Hepatocyte (in vitro differentiated cells): ENCODE results near the gene ARIH2. TPM values are rescaled to one million over a fixed set of nuclear protein-coding genes. Genes with fewer than 3 reads are reported as not detected.

Experiments used
- DNase-seq: peaks from one replicate; pipeline ENCODE4 v3.0.0-alpha.2; 2016; ENCODE audit warnings: low spot score
- H2AFZ ChIP-seq: fragments of 200-600 bp; sonication (generic); 2 replicates; pipeline ENCODE4 v1.6.0; 2016; ENCODE audit warnings: antibody characterized with exemption, mild to moderate bottlenecking
- H3K27ac ChIP-seq: fragments of 200-600 bp; sonication (generic); 2 replicates; pipeline ENCODE4 v1.5.1; 2016; ENCODE audit warnings: mild to moderate bottlenecking
- H3K27me3 ChIP-seq: fragments of 200-600 bp; sonication (generic); 2 replicates; pipeline ENCODE4 v1.6.1; 2016
- H3K36me3 ChIP-seq: fragments of 200-600 bp; sonication (generic); replicated peaks from 2 replicates; pipeline ENCODE4 v1.5.1; 2016; ENCODE audit warnings: low read depth; ENCODE audit not compliant: insufficient read depth
- H3K4me1 ChIP-seq: fragments of 200-600 bp; sonication (generic); 2 replicates; pipeline ENCODE4 v1.5.1; 2016; ENCODE audit warnings: mild to moderate bottlenecking, moderate library complexity; ENCODE audit not compliant: insufficient read depth
- H3K4me2 ChIP-seq: fragments of 200-600 bp; sonication (generic); 2 replicates; pipeline ENCODE4 v1.6.0; 2016
- H3K4me3 ChIP-seq: fragments of 200-600 bp; sonication (generic); 2 replicates; pipeline ENCODE4 v1.5.1; 2016; ENCODE audit warnings: mild to moderate bottlenecking
- H3K79me2 ChIP-seq: fragments of 200-600 bp; sonication (generic); 2 replicates; pipeline ENCODE4 v1.6.0; 2017; ENCODE audit warnings: mild to moderate bottlenecking
- H3K9me2 ChIP-seq: fragments of 200-600 bp; sonication (generic); replicated peaks from 2 replicates; pipeline ENCODE4 v1.6.0; 2017; ENCODE audit warnings: mild to moderate bottlenecking; ENCODE audit not compliant: insufficient read depth
- H3K9me3 ChIP-seq: fragments of 200-600 bp; sonication (generic); 2 replicates; pipeline ENCODE4 v1.5.1; 2016; ENCODE audit warnings: low read depth, mild to moderate bottlenecking
- H4K20me1 ChIP-seq: fragments of 200-600 bp; sonication (generic); 2 replicates; pipeline ENCODE4 v1.6.0; 2016; ENCODE audit warnings: mild to moderate bottlenecking; ENCODE audit not compliant: insufficient read depth, poor library complexity, severe bottlenecking
- EZH2 ChIP-seq: fragments of 200-600 bp; sonication (generic); IDR thresholded peaks from 2 replicates; pipeline ENCODE4 v1.6.1; 2016; ENCODE audit warnings: antibody characterized with exemption, mild to moderate bottlenecking, borderline replicate concordance
- EZH2phosphoT487 ChIP-seq: fragments of 200-600 bp; sonication (generic); IDR thresholded peaks from one replicate; pipeline ENCODE4 v1.6.1; 2018; ENCODE audit warnings: antibody characterized with exemption, mild to moderate bottlenecking, low read depth, moderate library complexity; ENCODE audit not compliant: unreplicated experiment, severe bottlenecking
- WGBS: methylation state at CpG from one replicate; pipeline ENCODE4 v1.1.6; 2016; ENCODE audit warnings: low lambda C conversion rate; ENCODE audit errors: missing lambda C conversion rate; 5-methylcytosine and 5-hydroxymethylcytosine counted together
- polyA plus RNA-seq: library from polyadenylated mRNA; unstranded; fragments of >200 nt; fragmentation: Nextera tagmentation; extraction: Ambion mirVana; gene quantifications from 2 replicates; pipeline ENCODE4 v1.2.1, GENCODE V29; 2016
- total RNA-seq: library from RNA; depleted of rRNA; stranded (reverse); fragments of >200 nt; gene quantifications from 2 replicates; pipeline ENCODE4 v1.2.3, GENCODE V29; 2014
- TF ChIP-seq, protein P1 (sequence below): fragments of 200-600 bp; sonication (generic); IDR thresholded peaks from 2 replicates; pipeline ENCODE4 v1.5.1; 2016; ENCODE audit warnings: antibody characterized with exemption, mild to moderate bottlenecking; ENCODE audit not compliant: poor library complexity

ARIH2 gene
- total and polyA plus RNA-seq, 2 experiments from 2014 or later = 41.7 to 60.9 TPM

DNA sequence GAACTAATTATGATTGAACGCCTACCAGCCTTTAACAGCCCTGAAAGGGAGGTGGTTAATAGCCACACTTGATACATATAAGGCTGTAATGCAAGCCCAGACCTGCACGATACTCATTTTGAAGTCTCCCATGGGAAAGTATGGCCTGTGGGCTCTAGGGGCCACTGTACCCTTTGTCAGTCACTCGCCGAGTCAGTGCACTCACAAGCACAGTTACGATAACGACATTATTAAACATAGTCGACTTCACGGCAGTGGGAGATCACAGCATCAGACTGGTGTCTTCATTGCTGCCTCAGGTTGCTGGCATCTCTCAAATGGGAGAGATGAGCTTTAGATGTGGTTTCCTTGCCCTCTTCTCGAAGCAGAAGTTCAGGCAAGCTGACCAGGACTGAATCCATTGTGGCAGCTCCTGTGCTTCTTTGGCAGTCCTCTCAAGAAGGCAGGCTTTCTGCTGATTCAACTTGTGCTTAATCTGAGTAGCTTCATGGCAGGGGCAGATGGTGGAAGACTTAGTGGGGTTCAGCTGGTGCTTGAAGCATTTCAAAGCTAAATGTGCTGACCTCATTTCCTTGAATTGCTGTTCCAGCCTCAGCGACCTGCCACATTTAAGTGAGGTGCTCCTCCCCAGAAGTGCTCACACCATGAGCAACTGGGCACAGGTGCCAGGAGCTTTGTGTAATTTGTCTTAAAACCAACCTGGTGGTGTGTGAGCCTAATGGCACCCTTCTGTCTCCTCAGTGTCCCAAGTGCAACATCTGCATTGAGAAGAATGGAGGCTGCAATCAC, 55.6 kb downstream of the ARIH2 start:
- DNase-seq = no peak
- TF ChIP-seq, protein P1, sequence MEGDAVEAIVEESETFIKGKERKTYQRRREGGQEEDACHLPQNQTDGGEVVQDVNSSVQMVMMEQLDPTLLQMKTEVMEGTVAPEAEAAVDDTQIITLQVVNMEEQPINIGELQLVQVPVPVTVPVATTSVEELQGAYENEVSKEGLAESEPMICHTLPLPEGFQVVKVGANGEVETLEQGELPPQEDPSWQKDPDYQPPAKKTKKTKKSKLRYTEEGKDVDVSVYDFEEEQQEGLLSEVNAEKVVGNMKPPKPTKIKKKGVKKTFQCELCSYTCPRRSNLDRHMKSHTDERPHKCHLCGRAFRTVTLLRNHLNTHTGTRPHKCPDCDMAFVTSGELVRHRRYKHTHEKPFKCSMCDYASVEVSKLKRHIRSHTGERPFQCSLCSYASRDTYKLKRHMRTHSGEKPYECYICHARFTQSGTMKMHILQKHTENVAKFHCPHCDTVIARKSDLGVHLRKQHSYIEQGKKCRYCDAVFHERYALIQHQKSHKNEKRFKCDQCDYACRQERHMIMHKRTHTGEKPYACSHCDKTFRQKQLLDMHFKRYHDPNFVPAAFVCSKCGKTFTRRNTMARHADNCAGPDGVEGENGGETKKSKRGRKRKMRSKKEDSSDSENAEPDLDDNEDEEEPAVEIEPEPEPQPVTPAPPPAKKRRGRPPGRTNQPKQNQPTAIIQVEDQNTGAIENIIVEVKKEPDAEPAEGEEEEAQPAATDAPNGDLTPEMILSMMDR = no peak
- TF ChIP-seq EZH2phosphoT487 = no peak
- no peak for TF ChIP-seq EZH2
- Histone ChIP-seq H3K4me3 (no peak overlapping the region), H3K79me2 (no peaks in the 10 kb centered on the region), H4K20me1 (no peaks in the 10 kb centered on the region), H3K4me1 (no peaks in the 10 kb centered on the region), H2AFZ (no peak overlapping the region), H3K4me2 (no peak overlapping the region), H3K27me3 (no peaks in the 10 kb centered on the region), H3K9me2 (no peaks in the 10 kb centered on the region), H3K36me3 (no peaks in the 10 kb centered on the region), H3K27ac (no peak overlapping the region), H3K9me3 (no peaks in the 10 kb centered on the region)
- WGBS = 96% methylated on average over 10 of the region's 10 CpGs

GRCh38 chr3:48979451-48979850, 60.8 kb downstream of the ARIH2 start:
- Histone ChIP-seq H3K9me2 (no peaks in the 10 kb centered on the region), H2AFZ (no peak overlapping the region), H3K9me3 (no peaks in the 10 kb centered on the region), H3K79me2 (no peaks in the 10 kb centered on the region), H3K27me3 (no peaks in the 10 kb centered on the region), H3K36me3 (no peaks in the 10 kb centered on the region), H4K20me1 (no peaks in the 10 kb centered on the region), H3K4me3 (no peak overlapping the region), H3K4me1 (no peaks in the 10 kb centered on the region), H3K4me2 (no peak overlapping the region), H3K27ac (no peak overlapping the region)
- WGBS = 93% methylated on average over 3 of the region's 3 CpGs
- TF ChIP-seq, protein P1 = no peak
- TF ChIP-seq EZH2 (no peak), EZH2phosphoT487 (no peak)
- no peak for DNase-seq

DNA sequence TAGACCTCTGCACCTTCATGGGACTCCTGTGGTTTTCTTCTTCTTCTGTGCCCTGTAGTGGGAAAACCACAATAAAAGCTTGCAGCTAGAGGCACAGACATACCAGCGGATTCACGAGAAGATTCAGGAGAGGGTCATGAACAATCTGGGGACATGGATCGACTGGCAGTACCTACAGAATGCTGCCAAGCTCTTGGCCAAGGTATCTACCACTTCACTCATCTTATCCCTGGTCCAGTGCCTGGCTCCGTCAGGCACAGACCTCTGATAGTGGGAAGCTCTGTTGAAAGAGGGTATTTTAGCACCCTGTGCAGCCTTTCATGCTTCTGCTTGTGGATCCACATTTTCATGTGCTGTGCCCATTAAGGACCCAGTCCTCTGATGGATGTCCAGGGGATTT, 61.7 kb downstream of the ARIH2 start:
- no peaks in the 10 kb centered on the region for H3K9me2 ChIP-seq
- H3K9me3 ChIP-seq = no peaks in the 10 kb centered on the region
- H3K27me3 ChIP-seq = no peaks in the 10 kb centered on the region
- H3K4me1 ChIP-seq = no peaks in the 10 kb centered on the region
- TF ChIP-seq, protein P1 = no peak
- no peak for TF ChIP-seq EZH2
- no peak for TF ChIP-seq EZH2phosphoT487
- H2AFZ ChIP-seq = no peak overlapping the region
- H3K27ac ChIP-seq = no peak overlapping the region
- H3K36me3 ChIP-seq = no peaks in the 10 kb centered on the region
- 96% methylated on average over 4 of the region's 4 CpGs for WGBS
- no peaks in the 10 kb centered on the region for H4K20me1 ChIP-seq
- no peak for DNase-seq
- no peak overlapping the region for H3K4me3 ChIP-seq
- H3K79me2 ChIP-seq = no peaks in the 10 kb centered on the region
- no peak overlapping the region for H3K4me2 ChIP-seq
